NT2/D1 (cell line): Measurements from ENCODE around the gene MEGF8.

Source experiments
- DNase-seq: peaks from one replicate; pipeline ENCODE4 v3.0.0-alpha.2; 2011; ENCODE audit warnings: low read depth, low spot score
- H3K27me3 ChIP-seq: 2 replicates; pipeline ENCODE4 v1.6.0; 2011; ENCODE audit warnings: mild to moderate bottlenecking; ENCODE audit not compliant: insufficient read length, insufficient read depth
- H3K36me3 ChIP-seq: 2 replicates; pipeline ENCODE4 v1.6.1; 2011; ENCODE audit warnings: mild to moderate bottlenecking, low read length, mixed read lengths; ENCODE audit not compliant: insufficient read depth, insufficient read length
- H3K4me1 ChIP-seq: 2 replicates; pipeline ENCODE4 v1.5.1; 2011; ENCODE audit not compliant: insufficient read depth, insufficient read length
- H3K4me3 ChIP-seq: 2 replicates; pipeline ENCODE4 v1.5.1; 2011; ENCODE audit warnings: low read depth; ENCODE audit not compliant: insufficient read length
- H3K9ac ChIP-seq: 2 replicates; pipeline ENCODE4 v1.6.0; 2011; ENCODE audit warnings: low read depth; ENCODE audit not compliant: insufficient read length
- H3K9me3 ChIP-seq: 2 replicates; pipeline ENCODE4 v1.5.1; 2011; ENCODE audit warnings: mild to moderate bottlenecking, low read length; ENCODE audit not compliant: insufficient read depth
- SUZ12 ChIP-seq: IDR thresholded peaks from 2 replicates; pipeline ENCODE4 v1.6.1; 2011; ENCODE audit not compliant: insufficient read length, insufficient read depth; ENCODE audit errors: extremely low read depth
- YY1 ChIP-seq: IDR thresholded peaks from 2 replicates; pipeline ENCODE4 v1.6.1; 2011; ENCODE audit not compliant: insufficient read length, insufficient read depth
- ZNF274 ChIP-seq: IDR thresholded peaks from 2 replicates; pipeline ENCODE4 v1.6.1; 2011; ENCODE audit warnings: mild to moderate bottlenecking, low read depth, low read length

The MEGF8 gene

GRCh38 chr19:42288387-42288786, 37.0 kb upstream of the MEGF8 start:
- H3K4me1 ChIP-seq: peaks cover 23% of the 10 kb centered on the region
- no peak for DNase-seq
- no peaks in the 10 kb centered on the region for H3K27me3 ChIP-seq
- no peaks in the 10 kb centered on the region for H3K9me3 ChIP-seq
- no peak for TF ChIP-seq ZNF274
- TF ChIP-seq SUZ12: no peak
- no peak for TF ChIP-seq YY1
- H3K9ac ChIP-seq: no peak overlapping the region
- H3K36me3 ChIP-seq: peaks cover 77% of the 10 kb centered on the region
- H3K4me3 ChIP-seq: no peak overlapping the region

GRCh38 chr19:42288881-42289555, 36.4 kb upstream of the MEGF8 start:
- peaks cover 22% of the 10 kb centered on the region for H3K4me1 ChIP-seq
- H3K27me3 ChIP-seq: no peaks in the 10 kb centered on the region
- TF ChIP-seq ZNF274: no peak
- TF ChIP-seq YY1: no peak
- no peak for TF ChIP-seq SUZ12
- DNase-seq: no peak
- H3K4me3 ChIP-seq: no peak overlapping the region
- H3K9ac ChIP-seq: no peak overlapping the region
- H3K9me3 ChIP-seq: no peaks in the 10 kb centered on the region
- H3K36me3 ChIP-seq: peaks cover 83% of the 10 kb centered on the region

GRCh38 chr19:42289556-42290041, 35.8 kb upstream of the MEGF8 start:
- H3K9ac ChIP-seq: peak overlapping the region; percentile 1
- H3K36me3 ChIP-seq: peaks cover 89% of the 10 kb centered on the region

GRCh38 chr19:42290136-42290522, 35.3 kb upstream of the MEGF8 start:
- peak overlapping the region; percentile 1 for H3K9ac ChIP-seq
- no peak for DNase-seq
- H3K9me3 ChIP-seq: no peaks in the 10 kb centered on the region
- TF ChIP-seq ZNF274: no peak
- TF ChIP-seq SUZ12: no peak
- no peak for TF ChIP-seq YY1
- no peak overlapping the region for H3K4me3 ChIP-seq
- H3K4me1 ChIP-seq: peaks cover 20% of the 10 kb centered on the region
- H3K36me3 ChIP-seq: peaks cover 91% of the 10 kb centered on the region
- H3K27me3 ChIP-seq: no peaks in the 10 kb centered on the region

More at GRCh38 chr19:42289556-42290041, 35.8 kb upstream of the MEGF8 start:
- Histone ChIP-seq H3K27me3 (no peaks in the 10 kb centered on the region), H3K4me1 (peaks cover 22% of the 10 kb centered on the region), H3K9me3 (no peaks in the 10 kb centered on the region), H3K4me3 (no peak overlapping the region)
- TF ChIP-seq ZNF274: no peak
- TF ChIP-seq YY1: no peak
- no peak for TF ChIP-seq SUZ12
- no peak for DNase-seq

- Histone ChIP-seq H3K4me1 (peaks cover 20% of the 10 kb centered on the region), H3K4me3 (no peak overlapping the region)
- DNase-seq: no peak
Observed at GRCh38 chr19:42290523-42291434, 34.7 kb upstream of the MEGF8 start.

GRCh38 chr19:42291435-42291810, 34.0 kb upstream of the MEGF8 start:
- TF ChIP-seq YY1 (no peak), ZNF274 (no peak), SUZ12 (no peak)
- Histone ChIP-seq H3K27me3 (no peaks in the 10 kb centered on the region), H3K4me1 (peaks cover 15% of the 10 kb centered on the region), H3K9ac (no peak overlapping the region), H3K9me3 (no peaks in the 10 kb centered on the region), H3K4me3 (no peak overlapping the region), H3K36me3 (peaks cover 95% of the 10 kb centered on the region)
- no peak for DNase-seq

More at GRCh38 chr19:42290523-42291434, 34.7 kb upstream of the MEGF8 start:
- Histone ChIP-seq H3K9me3 (no peaks in the 10 kb centered on the region), H3K36me3 (peaks cover 94% of the 10 kb centered on the region), H3K9ac (no peak overlapping the region), H3K27me3 (no peaks in the 10 kb centered on the region)
- TF ChIP-seq SUZ12: no peak
- no peak for TF ChIP-seq ZNF274
